VCaP (cell line): ENCODE data around the gene ARHGAP4.

Experiments
- H3K27ac ChIP-seq: fragments of 450-650 bp; 2 replicates; pipeline ENCODE4 v1.5.1; 2017
- TF ChIP-seq, protein P1 (sequence below): fragments of 450-650 bp; conservative IDR thresholded peaks from 2 replicates; pipeline ENCODE4 v1.5.1; 2017; ENCODE audit warnings: mild to moderate bottlenecking, moderate library complexity

ARHGAP4 gene

GRCh38 chrX:153879741-153880439 lies 46.2 kb downstream of the ARHGAP4 start:
- no peak overlapping the region for H3K27ac ChIP-seq

DNA sequence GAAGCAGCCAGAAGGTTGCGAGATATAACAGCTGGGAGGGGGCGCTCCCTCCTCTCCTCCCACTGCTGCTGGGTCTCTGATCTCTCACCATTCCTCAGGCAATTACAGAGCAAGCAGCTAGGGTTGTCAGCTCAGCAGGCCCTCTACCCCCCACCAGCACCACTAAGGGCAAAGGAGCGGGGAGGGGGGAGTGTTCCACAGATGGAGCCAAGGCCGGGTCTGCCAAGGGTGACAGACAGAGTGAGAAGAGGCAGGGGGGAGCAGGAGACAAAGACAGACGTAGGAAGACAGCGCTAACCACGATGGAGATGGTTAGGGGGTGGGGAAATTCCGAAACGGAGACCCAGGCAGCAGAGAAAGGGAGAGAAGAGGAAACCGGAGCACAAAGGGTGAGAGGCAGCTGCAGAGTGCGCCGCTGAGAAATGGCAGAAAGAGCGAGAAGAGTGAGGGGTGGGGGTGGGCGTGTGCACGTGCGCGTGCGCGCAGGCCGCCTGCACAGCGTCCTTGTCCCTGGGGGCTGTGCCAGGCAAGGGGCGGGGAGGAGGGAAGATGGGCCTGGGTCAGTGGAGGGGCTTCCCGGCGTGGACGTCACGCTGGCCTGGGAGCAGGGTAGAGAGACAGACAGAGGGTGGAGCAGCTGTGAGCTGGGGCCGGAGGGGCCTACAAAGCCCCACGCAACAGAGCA lies 47.0 kb downstream of the ARHGAP4 start:
- TF ChIP-seq, protein P1, sequence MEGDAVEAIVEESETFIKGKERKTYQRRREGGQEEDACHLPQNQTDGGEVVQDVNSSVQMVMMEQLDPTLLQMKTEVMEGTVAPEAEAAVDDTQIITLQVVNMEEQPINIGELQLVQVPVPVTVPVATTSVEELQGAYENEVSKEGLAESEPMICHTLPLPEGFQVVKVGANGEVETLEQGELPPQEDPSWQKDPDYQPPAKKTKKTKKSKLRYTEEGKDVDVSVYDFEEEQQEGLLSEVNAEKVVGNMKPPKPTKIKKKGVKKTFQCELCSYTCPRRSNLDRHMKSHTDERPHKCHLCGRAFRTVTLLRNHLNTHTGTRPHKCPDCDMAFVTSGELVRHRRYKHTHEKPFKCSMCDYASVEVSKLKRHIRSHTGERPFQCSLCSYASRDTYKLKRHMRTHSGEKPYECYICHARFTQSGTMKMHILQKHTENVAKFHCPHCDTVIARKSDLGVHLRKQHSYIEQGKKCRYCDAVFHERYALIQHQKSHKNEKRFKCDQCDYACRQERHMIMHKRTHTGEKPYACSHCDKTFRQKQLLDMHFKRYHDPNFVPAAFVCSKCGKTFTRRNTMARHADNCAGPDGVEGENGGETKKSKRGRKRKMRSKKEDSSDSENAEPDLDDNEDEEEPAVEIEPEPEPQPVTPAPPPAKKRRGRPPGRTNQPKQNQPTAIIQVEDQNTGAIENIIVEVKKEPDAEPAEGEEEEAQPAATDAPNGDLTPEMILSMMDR, result no peak
- H3K27ac ChIP-seq, result no peak overlapping the region

More at GRCh38 chrX:153879741-153880439, 46.2 kb downstream of the ARHGAP4 start:
- TF ChIP-seq, protein P1, result no peak

GRCh38 chrX:153878345-153878744 lies 47.7 kb downstream of the ARHGAP4 start:
- H3K27ac ChIP-seq, result no peak overlapping the region
- TF ChIP-seq, protein P1, result no peak

DNA sequence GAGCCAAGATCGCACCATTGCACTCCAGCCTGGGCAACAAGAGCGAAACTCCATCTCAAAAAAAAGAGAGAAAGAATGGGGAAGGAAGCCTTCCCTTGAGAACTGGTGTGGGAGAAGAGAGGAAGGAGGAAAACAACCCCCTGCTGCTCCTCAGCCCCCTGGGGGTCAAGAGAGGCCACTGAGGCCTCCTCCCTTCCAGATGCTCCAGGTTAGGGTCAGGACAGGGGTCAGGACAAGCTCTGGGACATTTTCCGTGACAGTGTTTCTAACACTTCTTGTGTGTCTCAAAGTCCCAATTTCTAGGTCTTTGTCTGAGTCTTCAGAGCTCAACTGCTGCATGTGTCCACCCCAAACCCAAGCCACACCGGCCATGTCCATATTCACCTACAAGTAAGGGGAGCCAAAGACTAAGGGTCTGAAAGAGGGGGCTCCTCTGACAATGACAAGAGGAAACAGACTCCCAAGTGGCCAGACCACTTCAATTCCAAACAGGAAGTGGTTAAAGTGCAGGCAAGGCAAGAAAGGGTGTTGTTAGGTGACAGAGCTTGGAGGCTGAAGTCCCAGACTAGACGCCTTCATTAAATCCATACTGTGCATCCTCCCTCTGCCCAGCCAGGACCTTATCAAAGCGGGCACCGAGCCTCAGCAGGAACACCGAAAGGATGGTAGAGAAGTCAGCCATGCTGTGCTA lies 48.3 kb downstream of the ARHGAP4 start:
- TF ChIP-seq, protein P1, result no peak
- no peak overlapping the region for H3K27ac ChIP-seq

- TF ChIP-seq, protein P1, result no peak
- H3K27ac ChIP-seq, result no peak overlapping the region
Observed at GRCh38 chrX:153876112-153876491, 50.0 kb downstream of the ARHGAP4 start.

DNA sequence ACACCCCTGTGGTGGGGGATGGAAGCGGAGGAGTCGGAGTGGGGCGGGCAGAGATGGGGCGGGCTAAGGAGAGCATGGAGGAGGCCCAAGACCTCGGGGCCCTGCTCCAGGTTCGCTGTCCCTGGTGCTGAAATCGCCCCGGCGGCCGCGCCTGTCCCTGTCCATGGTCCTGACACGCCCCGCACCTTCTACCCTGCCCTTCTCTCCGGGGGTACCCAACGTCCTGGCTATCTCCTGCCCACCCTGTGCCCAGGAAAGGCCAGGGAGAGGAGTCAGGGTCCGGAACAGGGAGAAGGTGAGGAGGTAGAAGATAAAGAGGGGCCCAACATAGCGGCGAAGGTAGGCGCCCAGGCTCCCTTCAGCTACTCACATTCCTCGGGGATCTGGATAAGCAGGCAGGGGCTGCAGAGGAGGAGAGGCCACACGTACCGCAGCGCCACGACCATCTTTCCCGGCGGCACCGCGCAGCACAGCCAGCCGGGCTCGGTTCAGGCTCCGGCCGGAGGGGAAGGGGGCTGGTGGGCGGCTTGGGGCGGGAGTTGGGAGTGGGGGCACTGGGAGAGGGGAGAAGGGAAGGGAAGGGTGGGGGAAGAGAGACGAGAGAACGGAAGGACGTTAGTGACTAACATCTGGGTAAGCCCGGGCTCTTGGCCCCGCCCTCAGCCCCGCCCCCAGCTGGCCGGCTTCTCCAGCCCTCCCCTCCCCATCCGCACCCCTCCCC lies 50.5 kb downstream of the ARHGAP4 start:
- no peak overlapping the region for H3K27ac ChIP-seq
- TF ChIP-seq, protein P1, result no peak
